ENCODE measurements around the gene OSTM1.

DNA sequence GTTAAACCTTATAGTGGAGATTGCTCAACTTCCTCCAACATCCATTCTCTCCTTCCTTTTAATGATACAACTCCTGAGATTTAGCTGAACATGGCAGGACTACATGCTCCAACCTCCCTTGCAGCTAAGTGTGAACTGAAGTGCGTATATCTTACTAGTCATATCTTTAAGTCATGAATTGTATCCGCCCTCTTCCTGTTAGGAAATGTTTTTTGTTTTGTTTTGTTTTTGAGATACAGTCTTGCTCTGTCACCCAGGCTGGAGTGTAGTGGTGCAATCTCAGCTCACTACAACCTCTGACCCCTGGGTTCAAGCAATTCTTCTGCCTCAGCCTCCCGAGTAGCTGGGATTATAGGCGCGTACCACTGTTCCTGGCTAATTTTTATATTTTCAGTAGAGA is 8.8 kb upstream of the OSTM1 start:
- no peak for TF ChIP-seq EED (IDR thresholded peaks at IDR 0.05; ENCODE audit: low read depth)
- no peak for TF ChIP-seq POLR2AphosphoS5 (IDR thresholded peaks at IDR 0.05; ENCODE audit: low read length)
- no peak for TF ChIP-seq ZZZ3 (IDR thresholded peaks at IDR 0.05; ENCODE audit: control insufficient read depth, insufficient read length, low read depth)
- TF ChIP-seq, protein P1, sequence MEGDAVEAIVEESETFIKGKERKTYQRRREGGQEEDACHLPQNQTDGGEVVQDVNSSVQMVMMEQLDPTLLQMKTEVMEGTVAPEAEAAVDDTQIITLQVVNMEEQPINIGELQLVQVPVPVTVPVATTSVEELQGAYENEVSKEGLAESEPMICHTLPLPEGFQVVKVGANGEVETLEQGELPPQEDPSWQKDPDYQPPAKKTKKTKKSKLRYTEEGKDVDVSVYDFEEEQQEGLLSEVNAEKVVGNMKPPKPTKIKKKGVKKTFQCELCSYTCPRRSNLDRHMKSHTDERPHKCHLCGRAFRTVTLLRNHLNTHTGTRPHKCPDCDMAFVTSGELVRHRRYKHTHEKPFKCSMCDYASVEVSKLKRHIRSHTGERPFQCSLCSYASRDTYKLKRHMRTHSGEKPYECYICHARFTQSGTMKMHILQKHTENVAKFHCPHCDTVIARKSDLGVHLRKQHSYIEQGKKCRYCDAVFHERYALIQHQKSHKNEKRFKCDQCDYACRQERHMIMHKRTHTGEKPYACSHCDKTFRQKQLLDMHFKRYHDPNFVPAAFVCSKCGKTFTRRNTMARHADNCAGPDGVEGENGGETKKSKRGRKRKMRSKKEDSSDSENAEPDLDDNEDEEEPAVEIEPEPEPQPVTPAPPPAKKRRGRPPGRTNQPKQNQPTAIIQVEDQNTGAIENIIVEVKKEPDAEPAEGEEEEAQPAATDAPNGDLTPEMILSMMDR (IDR thresholded peaks at IDR 0.05 in 2 of 3, conservative IDR thresholded peaks at IDR 0.05 in 1 of 3; ENCODE audit: control insufficient read depth in 2 of 3, extremely low read depth in 1 of 3, insufficient read depth in 1 of 3, low read depth in 3 of 3, low read length in 3 of 3) = no peak
- TF ChIP-seq, protein P2, sequence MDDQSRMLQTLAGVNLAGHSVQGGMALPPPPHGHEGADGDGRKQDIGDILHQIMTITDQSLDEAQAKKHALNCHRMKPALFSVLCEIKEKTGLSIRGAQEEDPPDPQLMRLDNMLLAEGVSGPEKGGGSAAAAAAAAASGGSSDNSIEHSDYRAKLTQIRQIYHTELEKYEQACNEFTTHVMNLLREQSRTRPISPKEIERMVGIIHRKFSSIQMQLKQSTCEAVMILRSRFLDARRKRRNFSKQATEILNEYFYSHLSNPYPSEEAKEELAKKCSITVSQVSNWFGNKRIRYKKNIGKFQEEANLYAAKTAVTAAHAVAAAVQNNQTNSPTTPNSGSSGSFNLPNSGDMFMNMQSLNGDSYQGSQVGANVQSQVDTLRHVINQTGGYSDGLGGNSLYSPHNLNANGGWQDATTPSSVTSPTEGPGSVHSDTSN (IDR thresholded peaks at IDR 0.05; ENCODE audit: insufficient replicate concordance, low read depth, low read length) = no peak
- TF ChIP-seq, protein P3, sequence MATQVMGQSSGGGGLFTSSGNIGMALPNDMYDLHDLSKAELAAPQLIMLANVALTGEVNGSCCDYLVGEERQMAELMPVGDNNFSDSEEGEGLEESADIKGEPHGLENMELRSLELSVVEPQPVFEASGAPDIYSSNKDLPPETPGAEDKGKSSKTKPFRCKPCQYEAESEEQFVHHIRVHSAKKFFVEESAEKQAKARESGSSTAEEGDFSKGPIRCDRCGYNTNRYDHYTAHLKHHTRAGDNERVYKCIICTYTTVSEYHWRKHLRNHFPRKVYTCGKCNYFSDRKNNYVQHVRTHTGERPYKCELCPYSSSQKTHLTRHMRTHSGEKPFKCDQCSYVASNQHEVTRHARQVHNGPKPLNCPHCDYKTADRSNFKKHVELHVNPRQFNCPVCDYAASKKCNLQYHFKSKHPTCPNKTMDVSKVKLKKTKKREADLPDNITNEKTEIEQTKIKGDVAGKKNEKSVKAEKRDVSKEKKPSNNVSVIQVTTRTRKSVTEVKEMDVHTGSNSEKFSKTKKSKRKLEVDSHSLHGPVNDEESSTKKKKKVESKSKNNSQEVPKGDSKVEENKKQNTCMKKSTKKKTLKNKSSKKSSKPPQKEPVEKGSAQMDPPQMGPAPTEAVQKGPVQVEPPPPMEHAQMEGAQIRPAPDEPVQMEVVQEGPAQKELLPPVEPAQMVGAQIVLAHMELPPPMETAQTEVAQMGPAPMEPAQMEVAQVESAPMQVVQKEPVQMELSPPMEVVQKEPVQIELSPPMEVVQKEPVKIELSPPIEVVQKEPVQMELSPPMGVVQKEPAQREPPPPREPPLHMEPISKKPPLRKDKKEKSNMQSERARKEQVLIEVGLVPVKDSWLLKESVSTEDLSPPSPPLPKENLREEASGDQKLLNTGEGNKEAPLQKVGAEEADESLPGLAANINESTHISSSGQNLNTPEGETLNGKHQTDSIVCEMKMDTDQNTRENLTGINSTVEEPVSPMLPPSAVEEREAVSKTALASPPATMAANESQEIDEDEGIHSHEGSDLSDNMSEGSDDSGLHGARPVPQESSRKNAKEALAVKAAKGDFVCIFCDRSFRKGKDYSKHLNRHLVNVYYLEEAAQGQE (IDR thresholded peaks at IDR 0.05; ENCODE audit: low read depth, low read length) = no peak
- TF ChIP-seq ZSCAN29 (IDR thresholded peaks at IDR 0.05) = no peak
- TF ChIP-seq ZBED1 (IDR thresholded peaks at IDR 0.05; ENCODE audit: borderline replicate concordance) = no peak
- TF ChIP-seq HDAC2 (IDR thresholded peaks at IDR 0.05) = no peak
- TF ChIP-seq CHD2 (IDR thresholded peaks at IDR 0.05; ENCODE audit: borderline replicate concordance, low read depth, low read length) = no peak
